Upper lobe of right lung (tissue), 1 donor: ENCODE measurements around the gene FAM185A. TPM values are rescaled to one million over a fixed set of nuclear protein-coding genes. Genes with fewer than 3 reads are reported as not detected.

Experiments used
- ATAC-seq: fragments of 200-7000 bp; cut with Tn5 transposase; one replicate; pipeline ENCODE4 v1.9.1; 2020; ENCODE audit warnings: mild to moderate bottlenecking, moderate library complexity
- DNase-seq: peaks from one replicate; pipeline ENCODE4 v3.0.0-alpha.2; 2020
- H3K27ac ChIP-seq: fragments of 200-600 bp; one replicate; pipeline ENCODE4 v1.8.0; 2022
- H3K27me3 ChIP-seq: fragments of 200-600 bp; one replicate; pipeline ENCODE4 v1.8.0; 2022; ENCODE audit warnings: mild to moderate bottlenecking
- H3K36me3 ChIP-seq: fragments of 200-600 bp; one replicate; pipeline ENCODE4 v1.8.0; 2022
- H3K4me1 ChIP-seq: fragments of 200-600 bp; one replicate; pipeline ENCODE4 v1.8.0; 2022
- H3K4me3 ChIP-seq: fragments of 200-600 bp; one replicate; pipeline ENCODE4 v1.8.0; 2022; ENCODE audit warnings: mild to moderate bottlenecking
- H3K9me3 ChIP-seq: fragments of 200-600 bp; one replicate; pipeline ENCODE4 v1.8.0; 2022
- CTCF ChIP-seq: fragments of 200-600 bp; IDR thresholded peaks from one replicate; pipeline ENCODE4 v1.8.0; 2022; ENCODE audit warnings: antibody characterized with exemption
- intact Hi-C: fragments of 100-400 bp; cut with DNase I; formaldehyde crosslinking; loops from one replicate; pipeline ENCODE4 v1.11.0; 2022
- total RNA-seq: library from RNA; stranded (reverse); fragmentation: NEBNext Ultra II Directional; extraction: Animal tissue kit (Norgen Biotek cat#: 25700); gene quantifications from one replicate; pipeline ENCODE4 v1.2.1, GENCODE V29; 2021
- donor health status: DM: no; HTN: yes; CAD: no; lungs with severe emphysema.

Gene FAM185A
- total RNA-seq, 1 donor from 2014 or later: 8.1 TPM

- Histone ChIP-seq H3K27ac (no peak overlapping the region), H3K4me3 (no peak overlapping the region), H3K9me3 (no peaks in the 10 kb centered on the region), H3K36me3 (peaks cover 4% of the 10 kb centered on the region), H3K27me3 (no peaks in the 10 kb centered on the region), H3K4me1 (peaks cover 14% of the 10 kb centered on the region)
- intact Hi-C loops: no loop called here
- ATAC-seq (no peak), DNase-seq (no peak)
- TF ChIP-seq CTCF: no peak
Observed at GRCh38 chr7:102814025-102814471, 65.2 kb downstream of the FAM185A start.

- H3K27ac ChIP-seq: no peak overlapping the region
- no peak for TF ChIP-seq CTCF
- ATAC-seq (no peak), DNase-seq (no peak)
- intact Hi-C loops: no loop called here
- no peaks in the 10 kb centered on the region for H3K4me1 ChIP-seq
- peaks cover 6% of the 10 kb centered on the region for H3K36me3 ChIP-seq
- no peak overlapping the region for H3K4me3 ChIP-seq
- H3K27me3 ChIP-seq: no peaks in the 10 kb centered on the region
- no peaks in the 10 kb centered on the region for H3K9me3 ChIP-seq
Observed at GRCh38 chr7:102817616-102818573, 69.1 kb downstream of the FAM185A start.

- peaks cover 12% of the 10 kb centered on the region for H3K36me3 ChIP-seq
- no peak for TF ChIP-seq CTCF
- H3K4me3 ChIP-seq: no peak overlapping the region
- H3K4me1 ChIP-seq: no peaks in the 10 kb centered on the region
- DNase-seq (no peak), ATAC-seq (no peak)
- no peak overlapping the region for H3K27ac ChIP-seq
- no peaks in the 10 kb centered on the region for H3K27me3 ChIP-seq
- H3K9me3 ChIP-seq: no peaks in the 10 kb centered on the region
- intact Hi-C loops: no loop called here
Observed at GRCh38 chr7:102819151-102819550, 70.4 kb downstream of the FAM185A start.

- H3K9me3 ChIP-seq: no peaks in the 10 kb centered on the region
- DNase-seq: no peak
- H3K27me3 ChIP-seq: no peaks in the 10 kb centered on the region
- ATAC-seq: no peak
- H3K36me3 ChIP-seq: peaks cover 12% of the 10 kb centered on the region
- no peaks in the 10 kb centered on the region for H3K4me1 ChIP-seq
- no peak overlapping the region for H3K4me3 ChIP-seq
- H3K27ac ChIP-seq: no peak overlapping the region
- intact Hi-C loops: no loop called here
- no peak for TF ChIP-seq CTCF
Observed at GRCh38 chr7:102821994-102822747, 73.4 kb downstream of the FAM185A start.

- ATAC-seq (no peak), DNase-seq (no peak)
- Histone ChIP-seq H3K4me1 (no peaks in the 10 kb centered on the region), H3K9me3 (no peaks in the 10 kb centered on the region), H3K27me3 (no peaks in the 10 kb centered on the region), H3K36me3 (peaks cover 12% of the 10 kb centered on the region), H3K4me3 (no peak overlapping the region), H3K27ac (no peak overlapping the region)
- TF ChIP-seq CTCF: no peak
- intact Hi-C loops: no loop called here
Observed at GRCh38 chr7:102823390-102824119, 74.8 kb downstream of the FAM185A start.
